Measurements from ENCODE around the gene LAMTOR4.

LAMTOR4 gene

DNA sequence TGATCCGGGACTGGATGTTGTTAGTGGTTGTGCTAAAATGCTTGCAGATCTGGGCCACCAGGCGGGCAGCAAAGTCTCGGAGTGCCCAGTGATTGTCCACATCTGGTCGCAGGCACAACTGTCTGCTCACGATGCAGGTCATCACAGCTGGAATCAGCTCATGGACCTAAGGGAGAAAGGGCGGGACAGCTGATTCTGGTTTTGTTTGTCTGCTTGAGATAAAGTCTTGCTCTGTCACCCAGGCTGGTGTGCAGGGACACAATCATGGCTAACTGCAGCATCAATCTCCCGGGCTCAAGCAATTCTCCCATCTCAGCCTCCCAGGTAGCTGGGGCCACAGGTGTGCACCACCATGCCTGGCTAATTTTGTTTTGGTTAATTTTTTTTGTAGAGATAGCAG, 37.6 kb upstream of the LAMTOR4 start:
- peaks cover 73 to 76% of the 10 kb centered on the region in 2 experiments for H3K36me3 ChIP-seq (ENCODE audit: control insufficient read depth in 1 of 2, insufficient read depth in 2 of 2, low read depth in 1 of 2, low read length in 2 of 2)
- H3K79me1 ChIP-seq (replicated peaks; ENCODE audit: low read length, poor library complexity, severe bottlenecking): peaks cover 22% of the 10 kb centered on the region
- H3K4me3 ChIP-seq (ENCODE audit: insufficient read depth in 1 of 2, low read depth in 1 of 2, low read length in 2 of 2): no peak overlapping the region
- no peaks in the 10 kb centered on the region for H3K9me3 ChIP-seq (ENCODE audit: control insufficient read depth, low read length)
- H3K4me2 ChIP-seq (ENCODE audit: low read length, poor library complexity, severe bottlenecking): no peak overlapping the region
- no peak overlapping the region for H2BK120ac ChIP-seq (ENCODE audit: low read depth, low read length)
- no peak overlapping the region for H4K8ac ChIP-seq (ENCODE audit: low read length)
- H2AK5ac ChIP-seq (ENCODE audit: low read length, severe bottlenecking): no peak overlapping the region
- no peak overlapping the region for H3K27ac ChIP-seq (ENCODE audit: low read length, poor library complexity, severe bottlenecking)
- H3K18ac ChIP-seq (ENCODE audit: low read depth in 1 of 2, low read length in 2 of 2): no peak overlapping the region
- no peak for DNase-seq
- no peaks in the 10 kb centered on the region for H3K4me1 ChIP-seq (ENCODE audit: control insufficient read depth, insufficient read depth, low read depth, low read length)
- no peak overlapping the region for H2BK5ac ChIP-seq (ENCODE audit: low read depth, low read length, poor library complexity, severe bottlenecking)
- no peak overlapping the region for H2AFZ ChIP-seq (ENCODE audit: low read depth, low read length)
- no peak overlapping the region for H3K4ac ChIP-seq (ENCODE audit: low read depth in 1 of 2, low read length in 2 of 2)
- no peak overlapping the region for H4K91ac ChIP-seq (ENCODE audit: low read length)
- no peak overlapping the region for H2BK12ac ChIP-seq (ENCODE audit: low read length in 2 of 2)
- no peak overlapping the region for H3K14ac ChIP-seq (ENCODE audit: low read length in 2 of 2)
- no peak overlapping the region for H3K9ac ChIP-seq (ENCODE audit: low read length)
- no peaks in the 10 kb centered on the region for H3K27me3 ChIP-seq (ENCODE audit: control insufficient read depth in 1 of 2, insufficient read depth in 1 of 2, low read length in 2 of 2)
- peak overlapping the region in 1 of 2 experiments; percentile 28 for H3K23ac ChIP-seq (ENCODE audit: low read length in 2 of 2)
- no peak overlapping the region for H2BK15ac ChIP-seq (ENCODE audit: low read depth, poor library complexity, severe bottlenecking)
- 96% methylated on average over 7 of the region's 7 CpGs for WGBS

DNA sequence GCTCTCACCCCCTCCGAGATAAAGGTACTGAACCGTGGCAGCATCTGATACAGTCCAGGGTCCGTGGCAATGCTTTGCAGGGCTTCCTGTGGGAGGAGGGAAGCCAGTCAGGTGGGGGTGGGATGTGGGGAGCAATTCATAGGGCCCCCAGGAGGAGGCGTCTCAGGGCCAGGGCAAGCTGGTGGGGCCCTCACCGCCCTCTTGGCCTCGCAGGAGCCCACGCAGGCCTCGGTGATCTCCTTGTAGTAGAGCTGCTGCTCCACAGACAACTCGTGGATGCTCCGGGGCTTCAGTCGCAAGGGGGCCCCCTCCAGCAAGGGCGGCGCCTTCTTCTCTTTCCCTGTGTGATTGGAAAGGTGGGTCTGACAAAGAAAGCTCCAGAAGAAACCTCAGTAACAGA, 36.8 kb upstream of the LAMTOR4 start:
- 94% methylated on average over 10 of the region's 13 CpGs for whole genome bisulfite sequencing
- Histone ChIP-seq H2BK5ac (ENCODE audit: low read depth, low read length, poor library complexity, severe bottlenecking) (no peak overlapping the region), H3K18ac (ENCODE audit: low read depth in 1 of 2, low read length in 2 of 2) (no peak overlapping the region), H3K27me3 (ENCODE audit: control insufficient read depth in 1 of 2, insufficient read depth in 1 of 2, low read length in 2 of 2) (no peaks in the 10 kb centered on the region), H2BK12ac (ENCODE audit: low read length in 2 of 2) (no peak overlapping the region), H3K36me3 (ENCODE audit: control insufficient read depth in 1 of 2, insufficient read depth in 2 of 2, low read depth in 1 of 2, low read length in 2 of 2) (peaks cover 66 to 68% of the 10 kb centered on the region in 2 experiments), H2AFZ (ENCODE audit: low read depth, low read length) (no peak overlapping the region), H3K9me3 (ENCODE audit: control insufficient read depth, low read length) (no peaks in the 10 kb centered on the region), H3K4me2 (ENCODE audit: low read length, poor library complexity, severe bottlenecking) (no peak overlapping the region), H3K9ac (ENCODE audit: low read length) (no peak overlapping the region), H2BK15ac (ENCODE audit: low read depth, poor library complexity, severe bottlenecking) (no peak overlapping the region), H3K79me1 (replicated peaks; ENCODE audit: low read length, poor library complexity, severe bottlenecking) (peaks cover 23% of the 10 kb centered on the region), H4K8ac (ENCODE audit: low read length) (no peak overlapping the region), H3K4me3 (ENCODE audit: insufficient read depth in 1 of 2, low read depth in 1 of 2, low read length in 2 of 2) (no peak overlapping the region), H3K23ac (ENCODE audit: low read length in 2 of 2) (no peak overlapping the region), H3K14ac (ENCODE audit: low read length in 2 of 2) (no peak overlapping the region), H2AK5ac (ENCODE audit: low read length, severe bottlenecking) (no peak overlapping the region), H3K4ac (ENCODE audit: low read depth in 1 of 2, low read length in 2 of 2) (no peak overlapping the region), H2BK120ac (ENCODE audit: low read depth, low read length) (no peak overlapping the region), H3K4me1 (ENCODE audit: control insufficient read depth, insufficient read depth, low read depth, low read length) (no peaks in the 10 kb centered on the region), H3K27ac (ENCODE audit: low read length, poor library complexity, severe bottlenecking) (no peak overlapping the region), H4K91ac (ENCODE audit: low read length) (no peak overlapping the region)
- DNase-seq: no peak

GRCh38 chr7:100115026-100115425, 33.7 kb upstream of the LAMTOR4 start:
- no peaks in the 10 kb centered on the region for H3K9me3 ChIP-seq (ENCODE audit: control insufficient read depth, low read length)
- H4K91ac ChIP-seq (ENCODE audit: low read length): no peak overlapping the region
- no peak overlapping the region for H3K14ac ChIP-seq (ENCODE audit: low read length in 2 of 2)
- no peak overlapping the region for H3K23ac ChIP-seq (ENCODE audit: low read length in 2 of 2)
- WGBS: 98% methylated on average over 7 of the region's 7 CpGs
- H3K79me1 ChIP-seq (replicated peaks; ENCODE audit: low read length, poor library complexity, severe bottlenecking): peaks cover 22% of the 10 kb centered on the region
- H3K4ac ChIP-seq (ENCODE audit: low read depth in 1 of 2, low read length in 2 of 2): no peak overlapping the region
- peaks cover 39 to 40% of the 10 kb centered on the region in 2 experiments for H3K36me3 ChIP-seq (ENCODE audit: control insufficient read depth in 1 of 2, insufficient read depth in 2 of 2, low read depth in 1 of 2, low read length in 2 of 2)
- no peak overlapping the region for H3K4me3 ChIP-seq (ENCODE audit: insufficient read depth in 1 of 2, low read depth in 1 of 2, low read length in 2 of 2)
- no peak overlapping the region for H2BK5ac ChIP-seq (ENCODE audit: low read depth, low read length, poor library complexity, severe bottlenecking)
- H3K27me3 ChIP-seq (ENCODE audit: control insufficient read depth in 1 of 2, insufficient read depth in 1 of 2, low read length in 2 of 2): no peaks in the 10 kb centered on the region
- no peak overlapping the region for H2AFZ ChIP-seq (ENCODE audit: low read depth, low read length)
- no peak overlapping the region for H2BK15ac ChIP-seq (ENCODE audit: low read depth, poor library complexity, severe bottlenecking)
- no peak overlapping the region for H3K27ac ChIP-seq (ENCODE audit: low read length, poor library complexity, severe bottlenecking)
- H3K4me2 ChIP-seq (ENCODE audit: low read length, poor library complexity, severe bottlenecking): no peak overlapping the region
- H4K8ac ChIP-seq (ENCODE audit: low read length): no peak overlapping the region
- H2AK5ac ChIP-seq (ENCODE audit: low read length, severe bottlenecking): no peak overlapping the region
- H3K4me1 ChIP-seq (ENCODE audit: control insufficient read depth, insufficient read depth, low read depth, low read length): peaks cover 4% of the 10 kb centered on the region
- H3K9ac ChIP-seq (ENCODE audit: low read length): no peak overlapping the region
- H2BK12ac ChIP-seq (ENCODE audit: low read length in 2 of 2): no peak overlapping the region
- DNase-seq: no peak
- H2BK120ac ChIP-seq (ENCODE audit: low read depth, low read length): no peak overlapping the region
- H3K18ac ChIP-seq (ENCODE audit: low read depth in 1 of 2, low read length in 2 of 2): no peak overlapping the region

- H4K8ac ChIP-seq (ENCODE audit: low read length): no peak overlapping the region
- H3K4me2 ChIP-seq (ENCODE audit: low read length, poor library complexity, severe bottlenecking): peak overlapping the region; percentile 81
- no peak for DNase-seq
- peak overlapping the region; percentile 2 for H4K91ac ChIP-seq (ENCODE audit: low read length)
- peak overlapping the region; percentile 24 for H2AK5ac ChIP-seq (ENCODE audit: low read length, severe bottlenecking)
- no peaks in the 10 kb centered on the region for H3K27me3 ChIP-seq (ENCODE audit: control insufficient read depth in 1 of 2, insufficient read depth in 1 of 2, low read length in 2 of 2)
- H2BK12ac ChIP-seq (ENCODE audit: low read length in 2 of 2): peak overlapping the region in 1 of 2 experiments; percentile 66
- H3K23ac ChIP-seq (ENCODE audit: low read length in 2 of 2): no peak overlapping the region
- peak overlapping the region; percentile 94 for H3K9ac ChIP-seq (ENCODE audit: low read length)
- no peaks in the 10 kb centered on the region for H3K9me3 ChIP-seq (ENCODE audit: control insufficient read depth, low read length)
- H3K27ac ChIP-seq (ENCODE audit: low read length, poor library complexity, severe bottlenecking): peak overlapping the region; percentile 23
- 15% methylated on average over 16 of the region's 18 CpGs for WGBS
- no peak overlapping the region for H2BK5ac ChIP-seq (ENCODE audit: low read depth, low read length, poor library complexity, severe bottlenecking)
- peak overlapping the region; percentile 6 for H2AFZ ChIP-seq (ENCODE audit: low read depth, low read length)
- no peak overlapping the region for H3K14ac ChIP-seq (ENCODE audit: low read length in 2 of 2)
- peaks cover 11% of the 10 kb centered on the region for H3K4me1 ChIP-seq (ENCODE audit: control insufficient read depth, insufficient read depth, low read depth, low read length)
- peak overlapping the region; percentile 75 to 97 for H3K4me3 ChIP-seq (ENCODE audit: insufficient read depth in 1 of 2, low read depth in 1 of 2, low read length in 2 of 2)
- peak overlapping the region; percentile 96 for H2BK15ac ChIP-seq (ENCODE audit: low read depth, poor library complexity, severe bottlenecking)
- peaks cover 34% of the 10 kb centered on the region for H3K79me1 ChIP-seq (replicated peaks; ENCODE audit: low read length, poor library complexity, severe bottlenecking)
- H3K36me3 ChIP-seq (ENCODE audit: control insufficient read depth in 1 of 2, insufficient read depth in 2 of 2, low read depth in 1 of 2, low read length in 2 of 2): peaks cover 17 to 22% of the 10 kb centered on the region in 2 experiments
- H2BK120ac ChIP-seq (ENCODE audit: low read depth, low read length): no peak overlapping the region
- peak overlapping the region in 1 of 2 experiments; percentile 65 for H3K4ac ChIP-seq (ENCODE audit: low read depth in 1 of 2, low read length in 2 of 2)
- peak overlapping the region; percentile 52 to 94 for H3K18ac ChIP-seq (ENCODE audit: low read depth in 1 of 2, low read length in 2 of 2)
Measured at GRCh38 chr7:100118388-100119071, 30.2 kb upstream of the LAMTOR4 start.

Measured in mesenchymal stem cell (in vitro differentiated cells and primary cell).